GM19452 (cell line): ENCODE measurements around the gene C8B.

Experiments used
- ATAC-seq: cut with Tn5 transposase; IDR thresholded peaks from one replicate; pipeline ENCODE4 v1.9.1; 2021; ENCODE audit not compliant: unreplicated experiment

Gene C8B

GRCh38 chr1:56973923-56974742 is 8.3 kb upstream of the C8B start:
- no peak for ATAC-seq

- ATAC-seq, result no peak
These were observed 7.2 kb upstream of the C8B start for GRCh38 chr1:56972976-56973375.

GRCh38 chr1:56970280-56970679 is 4.5 kb upstream of the C8B start:
- no peak for ATAC-seq

GRCh38 chr1:56968878-56969495 is 3.2 kb upstream of the C8B start:
- ATAC-seq, result no peak

GRCh38 chr1:56967900-56968832 is 2.4 kb upstream of the C8B start:
- ATAC-seq, result no peak

GRCh38 chr1:56967355-56967754 is 1.5 kb upstream of the C8B start:
- no peak for ATAC-seq

- ATAC-seq, result no peak
These were observed 834 bp upstream of the C8B start for GRCh38 chr1:56966698-56966999.

GRCh38 chr1:56965191-56965590 is 624 bp downstream of the C8B start:
- ATAC-seq, result no peak

- ATAC-seq, result no peak
These were observed 1.3 kb downstream of the C8B start for GRCh38 chr1:56964349-56965017.

- no peak for ATAC-seq
These were observed 2.1 kb downstream of the C8B start for GRCh38 chr1:56963667-56964066.

- no peak for ATAC-seq
These were observed 4.4 kb downstream of the C8B start for GRCh38 chr1:56961426-56961825.

GRCh38 chr1:56958526-56958925 is 7.3 kb downstream of the C8B start:
- ATAC-seq, result no peak

- no peak for ATAC-seq
These were observed 7.9 kb downstream of the C8B start for GRCh38 chr1:56957931-56958330.

GRCh38 chr1:56954664-56955063 is 11.2 kb downstream of the C8B start:
- ATAC-seq, result no peak

GRCh38 chr1:56953386-56953785 is 12.4 kb downstream of the C8B start:
- ATAC-seq, result no peak

- ATAC-seq, result no peak
These were observed 13.3 kb downstream of the C8B start for GRCh38 chr1:56952501-56952900.

GRCh38 chr1:56948403-56949023 is 17.3 kb downstream of the C8B start:
- no peak for ATAC-seq

- ATAC-seq, result no peak
These were observed 25.8 kb downstream of the C8B start for GRCh38 chr1:56940039-56940438.

GRCh38 chr1:56939209-56939608 is 26.6 kb downstream of the C8B start:
- ATAC-seq, result no peak

GRCh38 chr1:56938646-56939045 is 27.2 kb downstream of the C8B start:
- no peak for ATAC-seq
